Measurements from ENCODE around the gene HACD2.
"Not testable (repeated sequence)": the region's sequence is repeated elsewhere in the genome, so short reads cannot be mapped to it uniquely, and the experiment has no call there.

HACD2 gene

DNA sequence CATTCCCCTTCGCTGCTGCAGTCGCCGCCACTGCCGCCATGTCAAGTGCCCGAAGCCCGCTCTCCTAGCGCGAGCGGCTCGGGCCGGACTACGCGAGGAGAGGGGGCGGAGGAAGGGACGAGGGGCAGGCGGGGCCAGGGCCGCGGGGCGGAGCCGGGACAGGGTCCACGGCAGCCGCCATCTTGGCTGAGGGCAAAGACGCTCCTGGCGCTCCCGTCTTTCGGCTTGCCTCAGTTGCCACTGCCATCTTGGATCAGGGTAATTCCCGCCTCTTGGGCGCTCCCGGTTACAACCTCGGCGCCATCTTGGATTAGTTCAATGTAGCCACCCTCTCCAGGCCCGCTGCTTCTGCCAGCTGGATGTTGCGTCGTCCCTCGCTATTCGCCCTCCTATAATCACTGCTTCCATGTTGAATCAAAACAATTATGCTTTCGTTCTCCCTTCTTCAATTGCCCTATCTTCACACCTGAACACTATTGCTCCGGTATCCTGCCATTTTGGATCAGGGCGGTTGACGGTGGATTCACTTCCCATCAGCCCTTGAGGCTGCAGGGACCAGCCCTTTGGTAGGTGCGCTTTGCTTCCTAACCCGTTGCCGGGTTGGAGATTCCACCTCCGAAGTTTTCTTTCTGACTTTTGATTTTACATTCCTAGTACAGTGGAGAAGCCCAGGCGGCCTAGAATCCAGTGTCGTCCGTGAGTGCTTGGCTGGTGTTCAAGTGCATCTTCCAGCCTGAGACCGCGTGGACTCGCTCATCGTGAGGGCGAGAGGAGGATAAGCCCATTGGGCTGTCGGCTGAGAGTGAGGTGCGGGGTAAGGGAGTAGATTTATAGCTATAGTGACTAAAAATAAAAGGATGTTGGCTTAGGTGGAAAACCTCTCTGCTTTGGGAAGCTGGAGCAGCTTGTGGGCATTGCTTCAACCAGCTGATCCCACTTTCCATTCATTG is at the start of gene HACD2:
Gene HACD2 (minus strand): TSS at position 66 of the 950 bp plus-strand sequence. CDS start 26 bp downstream, at position 40.
- peak; percentile 94 for DNase-seq

GRCh38 chr3:123634149-123635051 is 49.5 kb upstream of the HACD2 start:
- no peak for DNase-seq

- DNase-seq = no peak
Measured at GRCh38 chr3:123633530-123633929, 48.7 kb upstream of the HACD2 start.

GRCh38 chr3:123632161-123632655 is 47.4 kb upstream of the HACD2 start:
- DNase-seq = no peak

- DNase-seq = no peak
Measured at GRCh38 chr3:123629747-123630047, 44.8 kb upstream of the HACD2 start.

DNA sequence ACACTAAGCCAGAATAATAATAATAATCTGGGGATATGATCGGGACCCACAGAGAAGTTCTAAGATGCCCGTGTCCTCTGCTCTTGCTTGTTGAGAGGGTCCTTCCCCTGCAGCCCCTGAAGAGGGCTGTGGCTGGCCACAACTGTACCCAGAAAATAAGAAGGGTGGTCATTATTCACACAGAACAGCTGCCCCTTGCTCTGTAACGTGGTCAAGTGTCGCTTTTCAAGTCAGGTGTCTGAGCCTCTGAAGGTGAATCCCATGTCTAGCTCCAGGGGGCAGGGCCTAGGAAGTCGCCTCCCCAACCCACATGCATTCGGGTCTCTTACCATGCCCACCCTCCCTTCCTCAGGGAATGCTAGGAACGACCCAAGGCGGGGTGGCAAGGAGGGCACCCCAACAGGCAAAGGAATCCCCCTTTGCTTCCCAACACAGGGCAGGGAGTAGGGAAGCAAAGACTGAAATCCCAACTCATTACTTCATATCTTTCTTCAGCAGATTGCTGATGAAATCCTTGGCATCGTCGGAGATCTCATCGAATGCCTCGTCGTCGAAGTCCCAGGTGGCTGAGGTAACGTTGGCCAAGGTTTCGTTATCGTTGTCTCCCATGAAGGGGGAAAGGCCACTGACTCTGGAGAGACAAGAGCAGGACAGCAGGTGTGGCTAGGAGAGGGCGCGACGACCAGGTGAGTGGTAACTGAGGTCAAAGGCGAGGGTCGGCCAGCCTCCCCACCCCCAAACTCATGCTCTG is 44.3 kb upstream of the HACD2 start:
- DNase-seq = no peak

DNA sequence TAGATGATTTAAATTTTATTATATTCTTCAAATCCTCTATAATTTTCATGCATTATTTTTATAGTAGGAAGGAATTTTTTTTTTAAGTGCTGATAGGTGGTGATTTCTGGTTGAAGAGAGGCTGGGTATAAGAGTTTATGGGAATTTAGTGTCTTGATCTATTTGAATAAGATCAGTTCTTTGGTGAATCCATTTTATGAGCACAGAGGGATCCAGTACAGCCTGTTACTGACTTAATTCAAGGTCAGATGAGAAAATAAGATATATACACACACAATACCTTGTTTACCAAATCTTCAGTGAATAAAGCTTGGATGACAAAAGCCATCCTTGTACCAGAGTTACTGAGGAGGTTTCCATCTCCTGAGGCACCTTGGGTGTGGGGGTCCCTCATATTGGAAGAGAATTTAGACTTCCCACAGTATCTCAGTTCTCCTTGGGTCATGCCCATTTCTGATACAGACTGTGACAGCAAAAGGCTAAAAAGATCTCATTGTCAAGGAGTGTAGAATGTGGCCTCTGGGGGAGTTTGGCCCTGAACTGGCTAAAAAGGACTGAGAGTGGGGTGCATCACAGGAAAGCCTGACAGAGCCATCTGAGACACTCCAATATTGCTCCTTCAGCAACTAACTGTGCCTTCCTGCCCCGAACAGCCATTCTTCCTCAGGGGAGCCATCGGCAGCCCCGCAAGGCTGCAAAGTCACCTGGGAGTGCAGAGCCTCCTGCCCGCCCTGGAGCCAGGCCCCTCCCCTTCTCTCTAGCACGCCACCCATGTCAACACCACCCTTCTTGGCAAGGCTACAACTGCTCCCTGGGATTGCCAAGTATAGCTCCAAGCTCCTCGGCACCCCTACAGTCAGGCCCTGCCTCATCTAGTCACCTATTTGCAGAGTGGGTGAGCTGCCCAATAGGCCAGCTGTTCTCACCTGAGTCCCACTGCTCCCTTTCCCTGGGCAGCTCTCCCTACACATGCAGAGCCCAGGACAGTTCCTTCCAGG is 43.1 kb upstream of the HACD2 start:
- no peak for DNase-seq

GRCh38 chr3:123626881-123627280 is 42.0 kb upstream of the HACD2 start:
- no peak for DNase-seq

DNA sequence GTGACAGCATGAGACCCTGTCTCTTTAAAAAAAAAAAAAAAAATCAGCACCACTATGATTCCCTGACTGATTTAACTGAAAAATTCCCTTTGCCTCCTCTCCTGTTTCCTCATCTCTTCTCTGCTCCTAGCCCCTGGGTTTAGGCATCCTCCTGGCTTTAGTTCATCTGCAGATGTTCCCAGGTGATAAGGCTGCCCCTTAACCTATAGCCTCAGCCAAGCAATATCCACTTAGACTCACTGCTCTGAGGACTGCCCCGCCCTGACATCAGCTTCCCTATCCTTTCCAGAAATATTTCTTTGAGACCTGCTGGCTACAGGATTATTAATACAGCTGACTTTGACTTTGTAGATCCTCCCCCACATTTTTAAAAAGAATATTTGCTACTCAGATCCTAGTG is 39.4 kb upstream of the HACD2 start:
- DNase-seq = no peak

DNA sequence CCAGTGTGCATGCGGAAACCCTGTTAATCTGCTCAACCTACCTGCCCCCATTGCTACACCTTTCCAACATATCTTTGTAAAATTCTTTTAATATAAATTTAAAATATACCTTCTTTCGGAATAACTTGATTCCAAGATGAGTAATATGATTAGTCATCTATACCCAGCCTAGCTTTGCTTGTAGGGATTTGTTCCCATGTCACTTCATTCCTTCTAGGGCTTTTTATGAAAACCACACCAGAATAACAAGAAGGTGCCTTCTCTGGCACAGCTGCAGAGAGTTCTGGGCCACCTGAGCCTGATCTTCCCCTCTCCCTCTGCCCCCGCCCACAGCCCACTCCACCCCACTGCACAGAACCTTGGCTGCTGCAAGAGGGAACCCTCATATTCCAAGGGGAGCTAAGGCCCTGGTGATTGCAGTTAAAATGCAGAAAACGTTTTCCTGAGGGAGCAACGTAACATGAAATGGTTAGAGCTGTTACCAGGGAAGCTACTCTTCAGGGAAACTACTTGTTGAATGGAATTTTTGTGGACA is 38.6 kb upstream of the HACD2 start:
- no peak for DNase-seq

- DNase-seq = no peak
Measured at GRCh38 chr3:123622766-123623165, 37.9 kb upstream of the HACD2 start.

DNA sequence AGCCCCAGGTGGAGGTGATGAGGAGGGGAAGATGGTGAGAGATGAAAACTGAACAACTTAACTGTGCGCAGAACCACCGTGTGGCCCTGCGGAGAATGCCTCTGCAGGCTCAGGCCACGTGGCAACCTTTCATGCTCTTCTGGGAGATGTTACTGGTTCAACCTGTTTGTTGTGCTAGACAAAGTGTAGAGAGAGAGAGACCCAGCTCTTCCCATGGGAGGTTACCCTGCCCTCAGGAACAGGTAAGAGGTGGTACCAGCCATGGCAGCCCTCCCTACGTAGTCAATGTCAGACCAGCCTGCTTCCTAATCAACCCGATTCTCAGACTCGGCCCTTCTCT is 37.0 kb upstream of the HACD2 start:
- no peak for DNase-seq

DNA sequence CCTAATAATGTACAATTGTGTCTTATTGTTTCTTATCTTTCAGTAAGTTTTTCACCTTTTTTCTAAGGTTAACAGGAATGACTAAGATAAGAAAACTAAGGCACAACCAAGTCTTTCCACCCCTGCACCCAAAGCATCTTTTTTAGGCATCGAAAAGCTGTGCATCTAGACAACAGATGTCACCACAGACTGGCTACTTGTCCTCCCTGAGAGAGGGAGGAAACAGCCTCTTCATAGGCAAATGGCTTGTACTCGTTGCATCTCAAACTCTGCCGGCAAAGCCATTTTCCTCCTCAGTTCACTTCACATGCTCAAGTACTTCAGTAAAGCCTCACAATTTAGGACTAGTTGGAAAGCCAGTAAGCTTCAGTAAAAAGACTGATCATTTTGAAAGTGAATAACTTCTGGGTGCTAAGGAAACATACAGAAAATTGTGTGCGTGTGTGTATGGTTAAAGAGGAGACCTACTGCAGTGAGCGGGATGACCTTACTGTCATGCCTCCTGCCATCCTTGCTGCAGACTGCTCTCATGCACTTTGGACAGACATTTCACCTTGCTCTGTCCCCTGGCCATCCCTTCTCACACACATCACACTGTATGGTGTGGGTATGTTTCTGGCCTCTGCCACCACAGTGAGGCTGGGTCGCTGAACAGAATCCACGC is 36.5 kb upstream of the HACD2 start:
- DNase-seq = no peak

DNA sequence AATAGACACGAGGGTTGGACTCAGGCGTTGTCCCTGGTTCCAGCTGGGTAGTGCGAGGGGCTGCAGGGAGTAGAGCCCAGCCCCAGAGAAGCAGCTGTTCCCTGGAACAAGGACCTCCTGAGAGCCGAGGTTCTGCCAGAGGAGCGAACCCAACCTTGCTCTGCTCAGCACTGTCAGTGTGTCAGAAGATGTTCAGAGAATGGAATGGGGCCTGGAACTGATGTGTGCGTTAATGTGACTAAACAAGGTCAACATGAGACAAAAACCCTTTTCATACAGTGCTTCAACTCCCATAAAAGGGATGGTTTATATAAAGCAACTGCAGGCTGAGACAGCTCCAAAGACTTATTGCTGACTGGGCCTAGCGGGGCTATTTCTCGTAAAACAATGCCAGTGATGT is 35.5 kb upstream of the HACD2 start:
- DNase-seq = no peak

GRCh38 chr3:123618768-123619484 is 34.1 kb upstream of the HACD2 start:
- DNase-seq = no peak

DNA sequence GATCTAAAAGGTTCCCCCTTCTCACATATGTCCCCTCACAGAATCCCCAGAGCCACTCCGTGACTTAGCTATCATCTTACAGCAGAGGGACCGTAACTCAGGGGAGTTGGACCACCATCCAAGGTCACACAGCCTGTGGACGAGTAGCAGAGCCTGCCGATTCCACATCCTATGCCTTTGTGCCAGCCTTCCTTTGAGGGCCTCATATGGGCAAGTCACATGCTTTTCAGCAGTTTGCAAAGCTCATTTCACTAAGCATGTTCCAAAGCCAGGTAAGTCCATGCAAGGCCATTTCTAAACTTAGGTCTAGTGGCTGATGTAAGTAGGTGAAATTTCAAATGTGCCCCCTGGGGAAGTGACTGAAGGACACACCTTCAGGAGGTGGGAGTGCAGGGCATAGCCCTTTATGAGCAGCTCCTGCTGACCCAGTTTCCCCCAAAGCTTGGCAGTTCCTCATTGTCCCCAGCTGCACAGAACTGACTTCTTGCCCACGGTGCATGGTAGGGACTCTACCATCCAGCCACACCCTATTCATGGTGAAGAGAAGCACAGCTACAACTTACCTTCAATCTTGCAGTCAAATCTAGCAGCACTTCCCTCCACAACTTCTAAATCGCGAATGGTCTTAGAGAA is 33.3 kb upstream of the HACD2 start:
- no peak for DNase-seq

DNA sequence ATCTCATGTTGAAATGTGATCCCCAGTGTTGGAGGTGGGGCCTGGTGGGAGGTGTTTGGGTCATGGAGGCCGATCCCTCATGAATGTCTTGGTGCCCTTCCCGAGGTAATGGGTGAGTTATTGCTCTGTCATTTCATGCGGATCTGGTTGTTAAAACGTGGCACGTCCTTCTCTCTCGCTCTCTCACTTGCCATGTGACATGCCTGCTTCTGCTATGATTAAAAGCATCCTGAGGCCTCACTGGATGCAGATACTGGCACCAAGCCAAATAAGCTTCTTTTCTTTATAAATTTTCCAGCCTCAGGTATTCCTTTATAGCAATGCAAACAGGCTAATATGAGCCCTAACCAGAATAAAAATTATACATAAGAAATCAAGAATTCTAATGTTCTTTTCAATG is 31.7 kb upstream of the HACD2 start:
- no peak for DNase-seq

- no peak for DNase-seq
Measured at GRCh38 chr3:123613543-123613942, 28.7 kb upstream of the HACD2 start.

GRCh38 chr3:123611674-123612073 is 26.8 kb upstream of the HACD2 start:
- DNase-seq = not testable (repeated sequence)

DNA sequence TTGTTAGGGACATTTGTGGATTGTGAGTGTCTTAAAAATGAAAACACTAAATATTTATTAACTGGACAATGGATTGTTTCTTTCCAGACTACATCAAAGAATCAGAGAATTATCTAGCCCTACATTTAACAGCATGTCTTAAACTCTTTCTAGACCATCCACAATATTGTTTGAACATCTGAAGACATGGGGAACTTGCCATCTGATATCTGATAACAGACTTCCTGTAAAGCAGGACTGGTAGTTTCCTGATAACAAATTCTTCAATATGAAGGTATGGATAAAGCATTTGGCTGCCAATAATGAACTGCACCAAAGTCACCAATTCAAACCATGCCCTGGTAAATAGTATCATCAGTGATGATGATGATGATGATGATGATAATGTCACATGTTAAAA is 26.2 kb upstream of the HACD2 start:
- no peak for DNase-seq
